ENCODE results near the gene POLR1B.
"Not testable (repeated sequence)": the region's sequence is repeated elsewhere in the genome, so short reads cannot be mapped to it uniquely, and the experiment has no call there.

Gene POLR1B

GRCh38 chr2:112542123-112542983, at the start of gene POLR1B:
POLR1B (plus strand) TSS chr2:112542465; CDS start chr2:112542495, 30 bp downstream.
- DNase-seq: peak; percentile 66 to 70

GRCh38 chr2:112493048-112493447, 49.2 kb upstream of the POLR1B start:
- DNase-seq: no peak

GRCh38 chr2:112493858-112494648, 48.2 kb upstream of the POLR1B start:
- DNase-seq: no peak

- no peak for DNase-seq
Observed at GRCh38 chr2:112494828-112495227, 47.4 kb upstream of the POLR1B start.

- not testable (repeated sequence) for DNase-seq
Observed at GRCh38 chr2:112495878-112496277, 46.4 kb upstream of the POLR1B start.

- peak; percentile 46 to 58 for DNase-seq
Observed at GRCh38 chr2:112500850-112501484, 41.3 kb upstream of the POLR1B start.

- DNase-seq: not testable (repeated sequence)
Observed at GRCh38 chr2:112509239-112509998, 32.8 kb upstream of the POLR1B start.

- no peak for DNase-seq
Observed at GRCh38 chr2:112516801-112517200, 25.5 kb upstream of the POLR1B start.

- DNase-seq: no peak
Observed at GRCh38 chr2:112518807-112519206, 23.5 kb upstream of the POLR1B start.

GRCh38 chr2:112519506-112519905, 22.8 kb upstream of the POLR1B start:
- DNase-seq: no peak

GRCh38 chr2:112520234-112520783, 22.0 kb upstream of the POLR1B start:
- no peak for DNase-seq

- no peak for DNase-seq
Observed at GRCh38 chr2:112523291-112523777, 18.9 kb upstream of the POLR1B start.

GRCh38 chr2:112524276-112524675, 18.0 kb upstream of the POLR1B start:
- not testable (repeated sequence) for DNase-seq

- no peak for DNase-seq
Observed at GRCh38 chr2:112528541-112528940, 13.7 kb upstream of the POLR1B start.

GRCh38 chr2:112529757-112530156, 12.5 kb upstream of the POLR1B start:
- DNase-seq: no peak

- no peak for DNase-seq
Observed at GRCh38 chr2:112530728-112531127, 11.5 kb upstream of the POLR1B start.

GRCh38 chr2:112534826-112535225, 7.4 kb upstream of the POLR1B start:
- no peak for DNase-seq

GRCh38 chr2:112536665-112537064, 5.6 kb upstream of the POLR1B start:
- DNase-seq: not testable (repeated sequence)

- DNase-seq: no peak
Observed at GRCh38 chr2:112539306-112539705, 3.0 kb upstream of the POLR1B start.

- DNase-seq: no peak
Observed at GRCh38 chr2:112540906-112541305, 1.4 kb upstream of the POLR1B start.

- DNase-seq: peak; percentile 62 to 75
Observed at GRCh38 chr2:112541315-112542122, 746 bp upstream of the POLR1B start.
